Body of pancreas (tissue), 4 donors: ENCODE measurements around the gene PSMD1. TPM values are rescaled to one million over a fixed set of nuclear protein-coding genes. Genes with fewer than 3 reads are reported as not detected.
A peak's percentile ranks its signal among the peaks of the same experiment; 100 is the strongest.

Source experiments
- ATAC-seq: fragments of 150-250 bp; one replicate; pipeline ENCODE4 v1.9.1; 2016
- DNase-seq, 4 donors: peaks; one replicate each; pipeline ENCODE4 v3.0.0-alpha.2; 2019
- H3K27ac ChIP-seq, 4 donors: fragments of 200-600 bp; sonication (generic); 1 replicate in 3 of 4; 2 replicates in 1 of 4; pipeline versions ENCODE4 v1.5.1 to v1.6.1; 2016 to 2019; ENCODE audit warnings: mild to moderate bottlenecking in 1 of 4, mixed read lengths in 1 of 4, moderate library complexity in 1 of 4
- H3K27me3 ChIP-seq, 2 donors: fragments of 200-600 bp; sonication (generic); one replicate each; pipeline ENCODE4 v1.6.0; 2016; ENCODE audit warnings: mild to moderate bottlenecking in 1 of 2
- H3K36me3 ChIP-seq, 2 donors: fragments of 200-600 bp; sonication (generic); replicated peaks in 1 of 2; 2 replicates each; pipeline ENCODE4 v1.5.1; 2016; ENCODE audit warnings: low read depth in 2 of 2; ENCODE audit not compliant: insufficient read depth in 1 of 2
- H3K4me1 ChIP-seq: fragments of 200-600 bp; sonication (generic); one replicate; pipeline ENCODE4 v1.6.0; 2016
- H3K4me3 ChIP-seq, 2 donors: fragments of 200-600 bp; sonication (generic); 1 replicate in 1 of 2; 2 replicates in 1 of 2; pipeline ENCODE4 v1.5.1; 2016 to 2019
- H3K9me3 ChIP-seq, 3 donors: fragments of 200-600 bp; sonication (generic); 1 replicate in 2 of 3; 2 replicates in 1 of 3; pipeline ENCODE4 v1.5.1; 2016
- POLR2A ChIP-seq, 3 donors: fragments of 450-650 bp; IDR thresholded peaks; one replicate each; pipeline ENCODE4 v1.6.1; 2016; ENCODE audit warnings: antibody characterized with exemption in 3 of 3, mild to moderate bottlenecking in 2 of 3
- WGBS, 2 donors: methylation state at CpG; one replicate each; pipeline ENCODE4 v1.1.5; 2017; 5-methylcytosine and 5-hydroxymethylcytosine counted together
- intact Hi-C: fragments of 100-400 bp; cut with DNase I; formaldehyde crosslinking; loops from one replicate; pipeline ENCODE4 v1.15.1; 2023
- total RNA-seq, 2 donors: library from RNA; depleted of rRNA; stranded (reverse); fragments of >200 nt; gene quantifications; one replicate each; pipeline ENCODE4 v1.1.0, GENCODE V29; 2016
- TF ChIP-seq, protein P1 (sequence below), 7 experiments: fragments of 450-650 bp in 4 of 7; fragments of 200-600 bp in 3 of 7; sonication (generic) in 3 of 7; IDR thresholded peaks; one replicate each; pipeline ENCODE4 v1.5.1; 2016 to 2019; ENCODE audit warnings: antibody characterized with exemption in 7 of 7

PSMD1 gene
- total RNA-seq, 2 donors from 2014 or later = 20.5 to 27.4 TPM

DNA sequence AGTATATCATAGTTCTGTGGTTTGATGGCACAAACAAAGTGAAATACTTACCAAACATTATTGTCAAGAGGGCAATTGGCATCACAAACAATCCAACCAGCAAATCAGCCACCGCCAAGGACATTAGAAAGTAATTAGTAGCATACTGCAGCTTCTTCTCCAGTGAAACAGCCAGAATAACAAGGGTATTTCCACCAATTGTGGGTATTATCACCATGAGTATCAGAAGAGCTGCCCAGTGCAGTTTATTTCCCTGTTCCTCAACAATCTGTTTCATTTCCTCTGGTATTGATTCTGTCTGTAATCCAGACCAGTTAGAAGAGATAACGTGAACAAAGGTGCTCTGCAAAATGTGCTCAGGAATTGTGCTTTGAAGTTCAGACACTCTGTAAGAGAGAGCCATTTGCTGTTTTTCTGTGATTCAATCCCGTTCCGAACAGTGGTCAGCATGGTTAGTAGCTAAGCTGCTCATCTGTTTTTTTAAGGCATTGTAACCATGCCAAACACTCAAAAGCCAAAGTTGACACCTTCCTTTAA lies 66.8 kb downstream of the PSMD1 start:
- intact Hi-C loops = no loop called here
- Histone ChIP-seq H3K4me3 (no peak overlapping the region), H3K27me3 (no peaks in the 10 kb centered on the region), H3K9me3 (no peaks in the 10 kb centered on the region), H3K4me1 (peaks cover 15% of the 10 kb centered on the region), H3K27ac (peak overlapping the region in 1 of 4 donors; percentile 22), H3K36me3 (no peaks in the 10 kb centered on the region)
- ATAC-seq = peak; percentile 35
- no peak for DNase-seq
- TF ChIP-seq, protein P1, sequence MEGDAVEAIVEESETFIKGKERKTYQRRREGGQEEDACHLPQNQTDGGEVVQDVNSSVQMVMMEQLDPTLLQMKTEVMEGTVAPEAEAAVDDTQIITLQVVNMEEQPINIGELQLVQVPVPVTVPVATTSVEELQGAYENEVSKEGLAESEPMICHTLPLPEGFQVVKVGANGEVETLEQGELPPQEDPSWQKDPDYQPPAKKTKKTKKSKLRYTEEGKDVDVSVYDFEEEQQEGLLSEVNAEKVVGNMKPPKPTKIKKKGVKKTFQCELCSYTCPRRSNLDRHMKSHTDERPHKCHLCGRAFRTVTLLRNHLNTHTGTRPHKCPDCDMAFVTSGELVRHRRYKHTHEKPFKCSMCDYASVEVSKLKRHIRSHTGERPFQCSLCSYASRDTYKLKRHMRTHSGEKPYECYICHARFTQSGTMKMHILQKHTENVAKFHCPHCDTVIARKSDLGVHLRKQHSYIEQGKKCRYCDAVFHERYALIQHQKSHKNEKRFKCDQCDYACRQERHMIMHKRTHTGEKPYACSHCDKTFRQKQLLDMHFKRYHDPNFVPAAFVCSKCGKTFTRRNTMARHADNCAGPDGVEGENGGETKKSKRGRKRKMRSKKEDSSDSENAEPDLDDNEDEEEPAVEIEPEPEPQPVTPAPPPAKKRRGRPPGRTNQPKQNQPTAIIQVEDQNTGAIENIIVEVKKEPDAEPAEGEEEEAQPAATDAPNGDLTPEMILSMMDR (IDR thresholded peaks at IDR 0.05) = no peak
- TF ChIP-seq POLR2A (IDR thresholded peaks at IDR 0.05) = no peak
- 19 to 23% methylated on average over 4 of the region's 4 CpGs for WGBS, 2 donors

DNA sequence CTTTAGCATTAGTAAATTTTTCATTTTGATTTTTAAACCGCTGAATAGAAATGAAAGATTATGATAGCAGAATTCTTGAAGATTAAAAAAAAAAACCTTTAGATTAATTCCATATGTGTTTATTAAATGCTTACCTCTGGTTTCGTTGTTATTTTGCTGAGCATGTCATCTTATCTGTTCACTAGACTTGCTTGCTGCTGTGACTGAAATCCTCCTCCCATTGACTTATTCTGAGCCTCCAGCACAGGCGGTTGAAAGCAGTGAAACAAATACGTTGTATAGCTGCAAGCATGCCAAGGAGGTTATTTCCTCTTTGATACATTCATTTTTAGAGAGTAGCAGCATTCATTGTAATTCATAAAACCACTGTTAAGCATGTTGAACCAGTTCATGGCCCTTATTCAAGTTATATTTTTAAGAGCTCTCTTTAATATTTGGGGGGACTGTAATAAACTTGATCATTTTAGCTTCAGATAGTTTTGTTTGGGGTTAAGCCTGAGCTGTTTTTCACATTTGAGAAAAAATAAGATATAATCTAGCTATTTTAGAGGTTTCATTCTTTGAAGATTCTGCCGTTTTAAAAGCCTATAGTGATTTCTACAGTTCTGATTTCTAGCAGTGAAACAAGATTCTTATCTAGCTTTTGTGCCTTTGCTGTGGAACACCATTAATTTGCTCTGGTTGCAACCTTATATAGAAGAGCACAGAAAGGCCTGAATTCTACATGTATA lies 68.3 kb downstream of the PSMD1 start, which contains the start of gene HTR2B:
Gene HTR2B, minus strand, starts transcription at position 205 of the 731 bp plus-strand sequence. CDS start 1,278 bp downstream, outside the sequence.
- DNase-seq = no peak
- H3K9me3 ChIP-seq = no peaks in the 10 kb centered on the region
- intact Hi-C loops = no loop called here
- TF ChIP-seq, protein P1 (IDR thresholded peaks at IDR 0.05) = no peak
- TF ChIP-seq POLR2A (IDR thresholded peaks at IDR 0.05) = no peak
- H3K27ac ChIP-seq = no peak within 1 kb of the TSS
- 64 to 75% methylated on average over 5 of the region's 5 CpGs for WGBS, 2 donors
- H3K4me1 ChIP-seq = peaks cover 15% of the 10 kb centered on the region
- ATAC-seq = no peak
- no peaks in the 10 kb centered on the region for H3K27me3 ChIP-seq
- H3K4me3 ChIP-seq = no peak within 1 kb of the TSS
- H3K36me3 ChIP-seq = no peaks in the 10 kb centered on the region

- Histone ChIP-seq H3K9me3 (no peaks in the 10 kb centered on the region), H3K27ac (no peak overlapping the region), H3K27me3 (no peaks in the 10 kb centered on the region), H3K36me3 (no peaks in the 10 kb centered on the region), H3K4me3 (no peak overlapping the region), H3K4me1 (peaks cover 15% of the 10 kb centered on the region)
- ATAC-seq = no peak
- TF ChIP-seq, protein P1 (IDR thresholded peaks at IDR 0.05) = no peak
- no peak for TF ChIP-seq POLR2A (IDR thresholded peaks at IDR 0.05)
- intact Hi-C loops = no loop called here
- 91 to 94% methylated on average over 7 of the region's 7 CpGs for whole genome bisulfite sequencing, 2 donors
- DNase-seq = no peak
Observed at GRCh38 chr2:231126123-231126522, 69.5 kb downstream of the PSMD1 start.

DNA sequence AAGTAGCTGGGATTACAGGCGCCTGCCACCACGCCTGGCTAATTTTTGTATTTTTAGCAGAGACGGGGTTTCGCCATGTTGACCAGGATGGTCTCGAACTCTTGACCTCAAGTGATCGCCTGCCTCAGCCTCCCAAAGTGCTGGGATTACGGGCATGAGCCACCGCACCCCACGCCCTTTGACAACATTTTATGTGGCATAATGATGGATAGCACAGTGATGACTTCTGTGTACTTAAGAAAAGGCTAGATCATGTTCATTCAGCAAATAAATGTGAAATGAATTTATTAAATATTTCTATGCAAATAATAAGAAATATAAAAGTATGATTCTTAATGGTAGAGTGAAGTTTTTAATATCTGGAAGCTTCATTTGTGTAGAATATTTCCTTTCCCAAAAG lies 70.8 kb downstream of the PSMD1 start:
- Histone ChIP-seq H3K27ac (no peak overlapping the region), H3K9me3 (no peaks in the 10 kb centered on the region), H3K4me3 (no peak overlapping the region), H3K4me1 (peaks cover 15% of the 10 kb centered on the region), H3K27me3 (no peaks in the 10 kb centered on the region), H3K36me3 (no peaks in the 10 kb centered on the region)
- no peak for DNase-seq
- ATAC-seq = no peak
- intact Hi-C loops = no loop called here
- WGBS, 2 donors = 95 to 97% methylated on average over 9 of the region's 9 CpGs
- no peak for TF ChIP-seq POLR2A (IDR thresholded peaks at IDR 0.05)
- TF ChIP-seq, protein P1 (IDR thresholded peaks at IDR 0.05) = no peak
